ENCODE data around the gene YPEL4.
A peak's percentile ranks its signal among the peaks of the same experiment; 100 is the strongest.

The YPEL4 gene

DNA sequence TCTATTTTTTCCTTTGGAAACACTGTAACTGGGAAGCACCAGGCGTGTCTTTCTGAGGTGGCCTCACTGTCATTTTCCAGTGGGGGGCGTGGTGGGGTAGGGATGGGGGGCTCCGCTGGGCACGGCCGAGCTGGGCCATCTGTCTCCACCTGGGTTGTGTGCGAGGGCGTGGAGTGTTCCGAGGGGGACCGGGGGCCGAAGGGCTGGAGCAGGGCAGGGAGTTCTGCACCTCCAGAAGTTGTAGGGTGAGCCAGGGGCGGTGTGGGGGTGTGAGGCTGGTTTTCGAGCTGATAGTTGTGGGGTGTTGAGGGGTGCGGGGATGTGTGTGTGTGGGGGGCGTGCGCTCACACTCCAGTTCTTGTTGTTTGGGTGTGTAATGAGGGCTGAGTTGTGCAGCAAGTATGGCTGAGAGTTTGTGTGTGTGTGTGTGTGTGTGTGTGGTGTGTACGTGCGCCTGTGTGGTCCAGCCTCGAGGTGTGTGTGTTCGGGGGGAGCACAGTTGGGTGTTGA lies 10.8 kb downstream of the YPEL4 start:
- no peak for DNase-seq (ENCODE audit: low read depth)
- H3K4me3 ChIP-seq (ENCODE audit: low read length): peak overlapping the region; percentile 98
- TF ChIP-seq, protein P1, sequence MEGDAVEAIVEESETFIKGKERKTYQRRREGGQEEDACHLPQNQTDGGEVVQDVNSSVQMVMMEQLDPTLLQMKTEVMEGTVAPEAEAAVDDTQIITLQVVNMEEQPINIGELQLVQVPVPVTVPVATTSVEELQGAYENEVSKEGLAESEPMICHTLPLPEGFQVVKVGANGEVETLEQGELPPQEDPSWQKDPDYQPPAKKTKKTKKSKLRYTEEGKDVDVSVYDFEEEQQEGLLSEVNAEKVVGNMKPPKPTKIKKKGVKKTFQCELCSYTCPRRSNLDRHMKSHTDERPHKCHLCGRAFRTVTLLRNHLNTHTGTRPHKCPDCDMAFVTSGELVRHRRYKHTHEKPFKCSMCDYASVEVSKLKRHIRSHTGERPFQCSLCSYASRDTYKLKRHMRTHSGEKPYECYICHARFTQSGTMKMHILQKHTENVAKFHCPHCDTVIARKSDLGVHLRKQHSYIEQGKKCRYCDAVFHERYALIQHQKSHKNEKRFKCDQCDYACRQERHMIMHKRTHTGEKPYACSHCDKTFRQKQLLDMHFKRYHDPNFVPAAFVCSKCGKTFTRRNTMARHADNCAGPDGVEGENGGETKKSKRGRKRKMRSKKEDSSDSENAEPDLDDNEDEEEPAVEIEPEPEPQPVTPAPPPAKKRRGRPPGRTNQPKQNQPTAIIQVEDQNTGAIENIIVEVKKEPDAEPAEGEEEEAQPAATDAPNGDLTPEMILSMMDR (conservative IDR thresholded peaks at IDR 0.05; ENCODE audit: low read depth, low read length): no peak

DNA sequence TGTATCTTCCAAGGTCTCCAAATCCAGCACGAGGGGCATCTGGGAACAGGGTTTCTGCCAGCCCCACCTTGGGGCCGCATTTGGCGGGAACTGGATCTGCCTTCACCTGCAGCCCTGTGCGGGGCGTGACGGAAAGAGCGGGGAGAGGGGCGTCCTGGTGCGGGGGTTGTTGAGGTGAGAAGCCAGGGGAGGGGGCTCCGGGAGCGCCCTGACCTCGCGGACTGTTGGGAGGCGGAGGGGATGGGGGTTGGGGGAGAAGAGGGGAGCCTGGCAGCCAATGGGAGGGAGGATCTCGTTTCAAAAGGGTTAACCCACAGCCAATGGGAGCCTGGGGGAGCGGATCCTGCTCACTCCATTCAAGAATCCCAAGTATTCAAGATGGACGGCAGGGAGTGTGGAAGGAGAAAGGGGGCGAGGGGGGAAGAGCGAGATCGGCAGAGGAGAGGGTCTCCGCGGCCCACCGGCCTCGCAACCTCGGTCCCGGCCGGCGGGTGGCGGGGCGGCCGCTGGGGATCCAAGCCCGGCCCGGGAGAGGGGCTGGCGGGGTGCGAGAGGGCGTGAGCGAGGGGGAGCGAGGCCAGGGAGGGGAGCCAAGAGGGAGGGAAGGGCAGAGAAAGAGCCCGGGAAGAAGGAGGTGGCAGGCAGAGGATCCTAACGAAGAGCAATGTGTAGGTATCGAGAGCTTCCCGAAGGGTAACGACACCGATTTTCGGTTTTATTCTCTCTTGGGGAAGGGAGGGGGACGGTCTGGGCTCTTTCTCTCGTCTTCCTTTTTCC lies 11.5 kb downstream of the YPEL4 start:
- peak; percentile 54 for DNase-seq (ENCODE audit: low read depth)
- TF ChIP-seq, protein P1 (conservative IDR thresholded peaks at IDR 0.05; ENCODE audit: low read depth, low read length): no peak
- peak overlapping the region; percentile 98 for H3K4me3 ChIP-seq (ENCODE audit: low read length)

DNA sequence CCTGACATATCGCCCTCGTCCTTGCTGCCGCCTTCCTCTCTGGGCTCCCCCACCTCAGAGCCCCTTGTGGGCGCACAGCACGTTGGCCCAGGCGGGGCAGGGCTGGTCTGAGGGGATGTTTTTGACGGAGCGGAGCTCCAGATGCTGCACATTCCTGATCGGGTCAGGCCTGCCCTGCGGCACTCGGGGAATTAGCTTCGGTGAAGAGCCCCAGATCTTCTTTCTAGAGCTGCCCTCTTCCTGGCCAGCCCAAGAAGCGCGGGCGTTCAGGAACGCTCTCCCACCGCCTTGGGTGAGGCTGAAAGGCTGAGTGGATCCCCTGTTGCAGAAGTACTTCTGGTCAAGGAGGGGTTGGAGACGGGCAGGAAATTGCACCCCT lies 12.1 kb downstream of the YPEL4 start:
- TF ChIP-seq, protein P1 (conservative IDR thresholded peaks at IDR 0.05; ENCODE audit: low read depth, low read length): no peak
- DNase-seq (ENCODE audit: low read depth): no peak
- peak overlapping the region; percentile 98 for H3K4me3 ChIP-seq (ENCODE audit: low read length)

DNA sequence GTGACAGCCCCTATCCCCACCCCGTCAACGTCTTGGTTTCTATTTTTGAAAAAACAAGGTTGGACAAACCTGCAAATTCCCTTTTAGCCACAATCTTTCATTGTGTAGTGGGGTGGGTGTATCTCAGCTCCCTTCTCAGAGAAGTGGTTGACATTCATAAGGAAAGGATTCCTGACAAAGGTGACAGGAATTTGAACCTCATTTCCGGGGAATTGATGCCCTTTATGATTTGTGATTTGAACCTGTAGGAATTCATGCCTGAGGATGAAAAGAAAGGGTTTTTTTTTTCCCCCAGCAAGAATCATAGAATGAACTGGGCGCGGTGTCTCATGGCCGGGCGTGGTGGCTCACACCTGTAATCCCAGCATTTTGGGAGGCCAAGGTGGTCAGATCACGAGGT lies 14.5 kb downstream of the YPEL4 start:
- TF ChIP-seq, protein P1 (conservative IDR thresholded peaks at IDR 0.05; ENCODE audit: low read depth, low read length): no peak
- H3K4me3 ChIP-seq (ENCODE audit: low read length): no peak overlapping the region
- no peak for DNase-seq (ENCODE audit: low read depth)

DNA sequence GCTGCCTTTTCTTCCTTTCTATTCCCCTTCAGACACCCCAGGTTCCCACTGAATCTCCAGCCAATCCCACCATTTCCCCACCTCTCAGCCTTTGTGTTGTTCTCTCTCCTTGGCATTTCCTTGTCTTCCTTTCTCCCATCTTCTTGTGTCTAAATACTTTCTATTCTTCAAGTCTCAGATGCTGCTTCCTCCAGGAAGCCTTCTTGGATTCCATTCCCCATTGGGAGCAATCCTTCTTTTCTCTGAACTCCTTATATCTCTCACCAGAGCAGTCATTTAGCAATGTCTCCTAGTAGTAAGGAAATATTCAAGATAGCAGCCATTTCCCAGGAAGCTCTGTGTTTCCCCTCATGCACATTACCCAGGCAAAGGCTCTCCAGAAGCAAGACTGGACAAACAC lies 15.4 kb downstream of the YPEL4 start:
- no peak overlapping the region for H3K4me3 ChIP-seq (ENCODE audit: low read length)
- DNase-seq (ENCODE audit: low read depth): no peak
- TF ChIP-seq, protein P1 (conservative IDR thresholded peaks at IDR 0.05; ENCODE audit: low read depth, low read length): no peak

DNA sequence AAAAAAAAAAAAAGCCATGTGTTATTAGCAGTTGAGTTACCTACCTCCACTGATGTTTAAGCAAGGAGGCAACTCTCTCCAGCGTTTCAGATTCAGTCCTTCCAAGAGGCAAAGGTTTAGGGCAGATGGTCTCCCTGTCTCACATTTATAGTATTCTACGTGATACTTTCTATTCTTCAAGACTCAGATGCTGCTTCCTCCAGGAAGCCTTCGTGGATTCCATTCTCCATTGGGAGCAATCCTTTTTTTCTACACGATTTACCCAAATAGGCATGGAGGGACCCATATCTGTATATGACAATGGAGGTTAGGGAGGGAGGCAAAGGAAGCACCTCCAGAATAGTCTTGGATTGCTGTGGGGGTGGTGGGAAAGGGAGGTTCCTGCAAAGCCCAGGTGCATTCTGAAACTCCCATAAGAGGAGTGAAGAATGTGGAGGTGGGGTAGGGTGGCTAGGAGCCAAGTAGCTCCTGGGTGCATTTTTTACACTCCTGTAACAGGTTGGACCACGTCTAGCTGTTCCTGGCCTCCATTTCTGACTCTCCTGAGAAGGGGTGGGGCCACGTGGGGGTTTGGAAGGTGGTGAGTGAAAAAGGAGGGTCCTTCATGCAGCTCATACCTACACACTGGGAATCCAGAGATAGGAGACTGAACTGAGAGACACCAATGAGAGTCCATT lies 16.2 kb downstream of the YPEL4 start:
- no peak for DNase-seq (ENCODE audit: low read depth)
- no peak overlapping the region for H3K4me3 ChIP-seq (ENCODE audit: low read length)
- TF ChIP-seq, protein P1 (conservative IDR thresholded peaks at IDR 0.05; ENCODE audit: low read depth, low read length): no peak
